Stimulated activated CD4-positive, alpha-beta T cell treated with anti-CD3 and anti-CD28 coated beads, Interleukin-2, amount 100 ng/mL, for 48 hours (primary cell): ENCODE measurements around the gene ZFP91.

Experiments
- DNase-seq, 2 donors: peaks; one replicate each; pipeline ENCODE4 v3.0.0-alpha.2; 2020

Gene ZFP91

GRCh38 chr11:58591659-58592058, 12.8 kb downstream of the ZFP91 start:
- DNase-seq: no peak

GRCh38 chr11:58592760-58593472, 14.1 kb downstream of the ZFP91 start:
- peak in 1 of 2 donors; percentile 37 for DNase-seq

- DNase-seq: no peak
Measured at GRCh38 chr11:58594826-58595225, 16.0 kb downstream of the ZFP91 start.

GRCh38 chr11:58596621-58597020, 17.8 kb downstream of the ZFP91 start:
- DNase-seq: no peak

GRCh38 chr11:58597486-58598144, 18.8 kb downstream of the ZFP91 start:
- DNase-seq: no peak

- no peak for DNase-seq
Measured at GRCh38 chr11:58600510-58600909, 21.6 kb downstream of the ZFP91 start.

GRCh38 chr11:58606930-58607714, 28.3 kb downstream of the ZFP91 start:
- DNase-seq: no peak

DNA sequence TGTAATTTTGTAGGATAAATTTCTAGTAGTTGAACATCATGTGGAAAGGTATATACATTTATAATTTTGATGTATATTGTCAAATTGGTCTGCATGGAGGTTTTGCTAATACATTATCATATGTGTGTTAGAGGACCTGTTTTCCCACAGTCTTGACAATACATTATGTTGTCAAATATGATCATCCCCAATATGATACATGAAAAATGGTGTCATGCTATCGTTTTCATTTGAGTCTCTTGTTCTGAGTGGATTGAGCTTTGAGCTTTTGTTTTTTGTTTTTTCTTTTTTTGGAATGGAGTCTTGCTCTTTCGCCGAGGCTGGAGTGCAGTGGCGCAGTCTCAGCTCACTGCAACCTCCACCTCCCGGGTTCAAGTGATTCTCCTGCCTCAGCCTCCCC, 29.5 kb downstream of the ZFP91 start:
- DNase-seq: no peak

GRCh38 chr11:58609723-58610122, 30.9 kb downstream of the ZFP91 start:
- DNase-seq: no peak

DNA sequence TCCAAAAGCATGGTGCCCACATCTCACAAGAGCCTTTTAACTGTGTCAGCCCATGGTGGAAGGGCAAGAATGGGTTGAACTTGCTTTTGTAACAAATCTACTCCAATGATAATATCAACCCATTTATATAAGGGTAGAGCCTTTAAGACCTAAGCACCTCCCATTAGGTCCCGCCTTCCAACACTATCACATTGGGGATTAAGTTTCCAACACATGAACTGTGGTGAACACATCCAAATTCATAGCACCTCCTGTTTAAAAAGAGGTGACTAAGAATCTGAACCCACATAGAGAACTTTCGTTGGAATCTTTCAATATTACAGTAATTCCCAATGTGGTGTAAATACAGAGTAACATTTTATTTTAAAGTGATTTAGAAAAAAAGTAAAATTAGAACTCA, 34.4 kb downstream of the ZFP91 start:
- no peak for DNase-seq

DNA sequence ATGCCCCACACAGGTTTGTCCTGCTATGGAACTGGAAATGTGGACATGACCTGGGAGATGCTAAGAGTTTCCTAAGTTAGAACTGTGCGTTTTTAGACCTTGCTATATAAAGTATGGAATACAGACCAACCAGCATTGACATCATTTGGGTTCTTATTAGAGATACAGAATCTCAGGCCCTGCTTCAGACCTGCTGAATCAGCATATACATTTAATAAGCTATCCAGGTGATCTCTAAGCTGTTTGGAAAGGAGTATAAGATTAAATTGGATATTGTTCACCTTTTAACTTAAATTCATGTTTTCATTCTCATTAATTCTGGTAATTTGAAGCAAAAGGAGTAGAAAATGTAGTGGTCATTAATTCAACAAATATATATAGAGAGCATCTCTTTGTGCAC, 36.7 kb downstream of the ZFP91 start:
- DNase-seq: no peak

GRCh38 chr11:58616594-58616993, 37.7 kb downstream of the ZFP91 start:
- DNase-seq: no peak

- no peak for DNase-seq
Measured at GRCh38 chr11:58617976-58618557, 39.2 kb downstream of the ZFP91 start.

DNA sequence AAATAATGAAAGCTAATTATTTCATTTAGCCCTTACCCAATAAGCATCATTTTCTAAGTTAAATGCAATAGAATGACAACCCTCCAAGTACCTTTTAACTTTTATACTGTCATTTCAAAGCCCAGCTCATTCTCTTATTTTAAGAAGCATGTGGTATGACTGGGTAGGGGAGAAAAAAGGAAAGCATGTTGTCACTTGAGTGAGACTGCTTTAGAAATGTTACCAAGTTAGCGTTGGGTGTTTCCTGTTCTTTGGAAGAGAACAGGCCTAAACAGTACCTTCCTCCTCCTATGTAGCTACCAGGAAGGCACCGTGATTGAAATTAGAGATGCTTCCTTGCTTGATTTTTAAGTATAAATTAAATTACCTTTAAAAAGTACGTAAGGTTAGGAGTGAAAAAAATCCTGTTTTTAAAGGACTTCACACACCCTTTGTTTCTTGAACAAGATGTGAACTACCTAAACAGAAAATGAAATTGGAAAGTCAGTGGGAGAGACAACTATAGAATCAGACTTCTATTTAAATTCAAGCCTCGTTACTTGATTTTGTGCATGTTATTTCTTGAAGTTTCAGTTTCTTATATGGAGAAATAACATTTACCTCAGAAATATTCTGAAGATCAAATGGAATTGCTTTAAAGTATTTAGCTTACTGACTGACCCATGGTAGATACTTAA, 42.9 kb downstream of the ZFP91 start:
- no peak for DNase-seq

DNA sequence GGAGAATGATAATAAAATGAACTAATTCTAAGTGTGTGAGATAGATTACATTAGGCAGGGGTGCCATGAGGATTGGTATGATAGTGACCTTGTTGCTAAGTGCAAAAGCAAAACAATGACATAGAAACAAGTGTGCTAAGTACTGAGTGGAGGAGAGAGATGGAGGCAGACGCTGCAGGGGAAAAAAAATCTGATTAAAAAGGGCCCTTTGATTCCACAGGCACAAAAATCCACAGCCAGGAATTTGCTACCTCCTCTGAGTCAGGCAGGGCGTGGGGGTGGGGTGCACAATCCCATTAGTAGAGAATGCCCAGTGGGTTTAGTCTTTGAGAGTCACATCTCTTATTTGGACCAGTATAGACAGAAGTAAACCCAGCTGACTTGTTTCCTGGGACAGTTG, 43.5 kb downstream of the ZFP91 start, which contains the start of gene CNTF:
Gene CNTF (plus strand): TSS at position 322 of the 400 bp plus-strand sequence. CDS start 88 bp downstream, outside the sequence.
- DNase-seq: no peak

- DNase-seq: no peak
Measured at GRCh38 chr11:58625086-58625485, 46.2 kb downstream of the ZFP91 start.

DNA sequence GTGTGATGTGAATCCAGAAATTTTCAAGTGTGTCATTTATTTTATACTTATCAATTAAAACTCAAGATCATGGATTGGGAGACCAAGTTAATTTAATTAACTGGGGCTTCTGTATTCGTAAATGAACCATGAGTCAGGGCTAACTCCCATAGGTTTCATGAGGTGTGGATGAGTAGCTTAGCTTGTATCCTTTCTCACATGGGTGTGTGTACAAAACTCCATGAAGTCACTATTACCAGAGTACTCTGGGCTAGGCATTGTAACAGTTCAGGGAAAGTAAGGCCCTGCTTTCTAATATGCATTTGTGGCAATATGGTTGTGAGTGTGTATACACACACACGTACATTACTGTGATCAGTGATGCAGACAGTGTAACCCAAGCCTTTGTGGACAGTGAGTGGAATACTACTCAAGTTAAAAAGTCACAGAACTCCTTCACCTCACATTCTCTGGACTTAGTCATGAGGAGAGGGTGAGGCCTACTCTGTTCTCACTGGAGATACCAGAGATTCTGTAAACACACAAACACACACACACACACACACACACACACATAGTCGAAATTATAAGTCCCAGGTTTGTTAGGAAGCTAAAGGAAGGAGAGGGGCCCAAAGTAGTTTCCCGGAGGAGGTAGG, 47.1 kb downstream of the ZFP91 start:
- DNase-seq: no peak

GRCh38 chr11:58626934-58627483, 48.1 kb downstream of the ZFP91 start:
- DNase-seq: no peak

DNA sequence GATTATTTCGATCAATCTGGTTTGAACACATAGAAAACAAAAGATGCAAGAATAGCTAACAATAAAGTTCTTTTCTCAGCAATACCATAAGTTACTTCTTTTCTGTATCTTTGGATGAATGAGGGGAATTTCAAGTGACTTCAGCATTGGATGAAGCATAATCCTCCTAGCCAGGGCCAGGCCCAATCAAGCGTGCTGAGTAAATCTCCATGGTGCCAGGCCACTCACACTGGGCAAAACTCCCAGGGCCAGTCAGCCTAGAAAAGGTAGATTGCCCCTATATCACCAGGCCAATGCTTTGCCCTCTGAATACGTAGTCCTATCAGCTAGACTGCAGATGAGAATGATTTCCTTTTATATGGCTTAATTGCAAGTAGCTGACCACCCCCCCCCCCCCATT, 49.6 kb downstream of the ZFP91 start:
- DNase-seq: no peak

- no peak for DNase-seq
Measured at GRCh38 chr11:58629857-58630256, 51.0 kb downstream of the ZFP91 start.

GRCh38 chr11:58631378-58631777, 52.5 kb downstream of the ZFP91 start:
- DNase-seq: no peak

- no peak for DNase-seq
Measured at GRCh38 chr11:58632510-58632909, 53.6 kb downstream of the ZFP91 start.
